Liver (tissue), 9 donors: ENCODE measurements around the gene RARB. TPM values are rescaled to one million over a fixed set of nuclear protein-coding genes. Genes with fewer than 3 reads are reported as not detected.

Experiments used
- DNase-seq: peaks from one replicate; pipeline ENCODE4 v3.0.0-alpha.2; 2017; ENCODE audit warnings: low spot score
- H3K27ac ChIP-seq, 2 donors: one replicate each; pipeline ENCODE4 v1.7.0; 2013; ENCODE audit warnings: inconsistent platforms in 2 of 2, low read length in 2 of 2, control low read depth in 1 of 2, low read depth in 1 of 2, mild to moderate bottlenecking in 1 of 2
- H3K27me3 ChIP-seq, 4 donors: one replicate each; pipeline versions ENCODE4 v1.6.1 to v1.7.0; 2013; ENCODE audit warnings: low read length in 3 of 4, inconsistent platforms in 1 of 4, mild to moderate bottlenecking in 1 of 4, moderate library complexity in 1 of 4; ENCODE audit not compliant: control insufficient read depth in 4 of 4, insufficient read depth in 4 of 4
- H3K36me3 ChIP-seq, 4 donors: one replicate each; pipeline versions ENCODE4 v1.6.1 to v1.7.0; 2013; ENCODE audit warnings: low read length in 3 of 4, mild to moderate bottlenecking in 3 of 4, low read depth in 1 of 4, moderate library complexity in 1 of 4; ENCODE audit not compliant: control insufficient read depth in 4 of 4, insufficient read depth in 3 of 4
- H3K4me1 ChIP-seq, 4 donors: one replicate each; pipeline versions ENCODE4 v1.6.1 to v1.7.0; 2013; ENCODE audit warnings: low read length in 3 of 4, mild to moderate bottlenecking in 3 of 4, moderate library complexity in 1 of 4; ENCODE audit not compliant: control insufficient read depth in 4 of 4, insufficient read depth in 4 of 4
- H3K4me3 ChIP-seq, 3 donors: one replicate each; pipeline versions ENCODE4 v1.6.1 to v1.7.0; 2013; ENCODE audit warnings: low read length in 3 of 3, control low read depth in 1 of 3, low read depth in 1 of 3, mild to moderate bottlenecking in 1 of 3
- H3K9ac ChIP-seq, 2 donors: one replicate each; pipeline ENCODE4 v1.7.0; 2013; ENCODE audit warnings: low read length in 2 of 2, mild to moderate bottlenecking in 2 of 2, moderate library complexity in 2 of 2, control low read depth in 1 of 2, low read depth in 1 of 2
- H3K9me3 ChIP-seq, 4 donors: one replicate each; pipeline versions ENCODE4 v1.6.1 to v1.7.0; 2013; ENCODE audit warnings: low read length in 3 of 4; ENCODE audit not compliant: control insufficient read depth in 4 of 4
- EGR1 ChIP-seq, 2 donors: IDR thresholded peaks; 2 replicates each; pipeline ENCODE4 v1.6.1; 2016 to 2018; ENCODE audit warnings: antibody characterized with exemption in 2 of 2, low read depth in 2 of 2
- FOXA2 ChIP-seq: IDR thresholded peaks from 2 replicates; pipeline ENCODE4 v1.6.1; 2016; ENCODE audit warnings: antibody characterized with exemption
- GABPA ChIP-seq, 2 donors: IDR thresholded peaks in 1 of 2; conservative IDR thresholded peaks in 1 of 2; 2 replicates each; pipeline ENCODE4 v1.6.1; 2016; ENCODE audit warnings: antibody characterized with exemption in 2 of 2, mild to moderate bottlenecking in 1 of 2, moderate library complexity in 1 of 2
- HNF4A ChIP-seq, 2 donors: conservative IDR thresholded peaks; 2 replicates each; pipeline ENCODE4 v1.6.1; 2016; ENCODE audit warnings: antibody characterized with exemption in 2 of 2, mild to moderate bottlenecking in 2 of 2
- HNF4G ChIP-seq: IDR thresholded peaks from 2 replicates; pipeline ENCODE4 v1.6.1; 2016; ENCODE audit warnings: antibody characterized with exemption
- JUND ChIP-seq, 2 donors: IDR thresholded peaks; 2 replicates each; pipeline ENCODE4 v1.6.1; 2016; ENCODE audit warnings: antibody characterized with exemption in 2 of 2
- NR2F2 ChIP-seq: IDR thresholded peaks from 2 replicates; pipeline ENCODE4 v1.6.1; 2016; ENCODE audit warnings: antibody characterized with exemption
- RXRA ChIP-seq, 2 donors: IDR thresholded peaks; 2 replicates each; pipeline ENCODE4 v1.6.1; 2017 to 2018; ENCODE audit warnings: antibody characterized with exemption in 2 of 2, mild to moderate bottlenecking in 1 of 2
- TAF1 ChIP-seq: conservative IDR thresholded peaks from 2 replicates; pipeline ENCODE4 v1.6.1; 2016; ENCODE audit warnings: antibody characterized with exemption, mild to moderate bottlenecking
- YY1 ChIP-seq: IDR thresholded peaks from 2 replicates; pipeline ENCODE4 v1.6.1; 2016; ENCODE audit warnings: antibody characterized with exemption, mild to moderate bottlenecking
- WGBS: extraction: QIAGEN DNeasy Blood & Tissue Kit; methylation state at CpG from one replicate; pipeline ENCODE4 v1.1.7; 2013; 5-methylcytosine and 5-hydroxymethylcytosine counted together
- polyA plus RNA-seq, 2 donors: library from polyadenylated mRNA; stranded (reverse) in 1 of 2; unstranded in 1 of 2; fragments of 200-250 nt in 1 of 2; fragments of >200 nt in 1 of 2; fragmentation: Nextera tagmentation in 1 of 2; extraction: Ambion mirVana in 1 of 2; gene quantifications; one replicate each; pipeline versions ENCODE4 v1.2.1 to v1.2.3, GENCODE V29; 2013 to 2015
- total RNA-seq, 2 donors: library from RNA; depleted of rRNA; stranded (reverse); fragments of >200 nt; gene quantifications; one replicate each; pipeline ENCODE4 v1.2.3, GENCODE V29; 2014
- TF ChIP-seq, protein P1 (sequence below): IDR thresholded peaks from 2 replicates; pipeline ENCODE4 v1.6.1; 2016; ENCODE audit warnings: antibody characterized with exemption, mild to moderate bottlenecking
- TF ChIP-seq, protein P2 (sequence below): IDR thresholded peaks from 2 replicates; pipeline ENCODE4 v1.6.1; 2016; ENCODE audit warnings: antibody characterized with exemption
- TF ChIP-seq, protein P3 (sequence below): IDR thresholded peaks from 2 replicates; pipeline ENCODE4 v1.6.1; 2016; ENCODE audit warnings: antibody characterized with exemption
- TF ChIP-seq, protein P4 (sequence below): IDR thresholded peaks from 2 replicates; pipeline ENCODE4 v1.6.1; 2016; ENCODE audit warnings: antibody characterized with exemption
- TF ChIP-seq, protein P5 (sequence below): fragments of 150-350 bp; IDR thresholded peaks from 2 replicates; pipeline ENCODE4 v1.5.1; 2017; ENCODE audit warnings: improper control_type of control experiment, low read depth, low read length; ENCODE audit not compliant: missing input control
- donor health status: healthy.
- donor health status: healthy.
- donor health status: healthy.
- donor health status: healthy.
- donor health status: healthy.

The RARB gene
- total and polyA plus RNA-seq, 4 donors: 2.1 to 3.3 (median 2.3) TPM

DNA sequence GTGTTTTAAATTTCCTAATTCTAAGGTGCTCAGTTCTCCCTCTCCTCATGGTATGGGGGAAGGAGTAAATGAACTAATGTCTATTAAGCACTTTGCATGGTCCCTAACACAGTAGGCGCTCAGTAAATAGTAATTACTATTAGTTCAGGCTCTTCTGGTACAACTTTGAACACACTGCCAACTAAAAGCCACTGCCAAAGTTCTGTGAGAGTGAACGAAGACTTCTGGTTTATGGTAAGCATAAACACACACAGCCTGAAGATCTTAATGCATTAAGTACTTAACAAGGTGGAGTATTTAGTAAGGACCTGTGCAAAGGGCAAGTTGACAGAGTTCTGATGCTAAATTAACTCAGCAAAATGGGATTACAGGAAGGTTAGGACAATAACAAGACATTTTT, 24.7 kb downstream of the RARB start:
- Histone ChIP-seq H3K9ac (no peak overlapping the region), H3K27me3 (no peaks in the 10 kb centered on the region), H3K9me3 (no peaks in the 10 kb centered on the region), H3K27ac (no peak overlapping the region), H3K4me1 (peaks cover 1 to 15% (median 7%) of the 10 kb centered on the region in 4 donors), H3K36me3 (no peaks in the 10 kb centered on the region), H3K4me3 (no peak overlapping the region)
- 86% methylated on average over 2 of the region's 2 CpGs for WGBS
- no peak for TF ChIP-seq GABPA (IDR thresholded peaks at IDR 0.05 in 1 of 2, conservative IDR thresholded peaks at IDR 0.05 in 1 of 2)
- TF ChIP-seq, protein P1, sequence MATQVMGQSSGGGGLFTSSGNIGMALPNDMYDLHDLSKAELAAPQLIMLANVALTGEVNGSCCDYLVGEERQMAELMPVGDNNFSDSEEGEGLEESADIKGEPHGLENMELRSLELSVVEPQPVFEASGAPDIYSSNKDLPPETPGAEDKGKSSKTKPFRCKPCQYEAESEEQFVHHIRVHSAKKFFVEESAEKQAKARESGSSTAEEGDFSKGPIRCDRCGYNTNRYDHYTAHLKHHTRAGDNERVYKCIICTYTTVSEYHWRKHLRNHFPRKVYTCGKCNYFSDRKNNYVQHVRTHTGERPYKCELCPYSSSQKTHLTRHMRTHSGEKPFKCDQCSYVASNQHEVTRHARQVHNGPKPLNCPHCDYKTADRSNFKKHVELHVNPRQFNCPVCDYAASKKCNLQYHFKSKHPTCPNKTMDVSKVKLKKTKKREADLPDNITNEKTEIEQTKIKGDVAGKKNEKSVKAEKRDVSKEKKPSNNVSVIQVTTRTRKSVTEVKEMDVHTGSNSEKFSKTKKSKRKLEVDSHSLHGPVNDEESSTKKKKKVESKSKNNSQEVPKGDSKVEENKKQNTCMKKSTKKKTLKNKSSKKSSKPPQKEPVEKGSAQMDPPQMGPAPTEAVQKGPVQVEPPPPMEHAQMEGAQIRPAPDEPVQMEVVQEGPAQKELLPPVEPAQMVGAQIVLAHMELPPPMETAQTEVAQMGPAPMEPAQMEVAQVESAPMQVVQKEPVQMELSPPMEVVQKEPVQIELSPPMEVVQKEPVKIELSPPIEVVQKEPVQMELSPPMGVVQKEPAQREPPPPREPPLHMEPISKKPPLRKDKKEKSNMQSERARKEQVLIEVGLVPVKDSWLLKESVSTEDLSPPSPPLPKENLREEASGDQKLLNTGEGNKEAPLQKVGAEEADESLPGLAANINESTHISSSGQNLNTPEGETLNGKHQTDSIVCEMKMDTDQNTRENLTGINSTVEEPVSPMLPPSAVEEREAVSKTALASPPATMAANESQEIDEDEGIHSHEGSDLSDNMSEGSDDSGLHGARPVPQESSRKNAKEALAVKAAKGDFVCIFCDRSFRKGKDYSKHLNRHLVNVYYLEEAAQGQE: no peak
- TF ChIP-seq NR2F2: no peak
- no peak for TF ChIP-seq FOXA2
- TF ChIP-seq, protein P2, sequence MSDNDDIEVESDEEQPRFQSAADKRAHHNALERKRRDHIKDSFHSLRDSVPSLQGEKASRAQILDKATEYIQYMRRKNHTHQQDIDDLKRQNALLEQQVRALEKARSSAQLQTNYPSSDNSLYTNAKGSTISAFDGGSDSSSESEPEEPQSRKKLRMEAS: no peak
- DNase-seq: no peak

DNA sequence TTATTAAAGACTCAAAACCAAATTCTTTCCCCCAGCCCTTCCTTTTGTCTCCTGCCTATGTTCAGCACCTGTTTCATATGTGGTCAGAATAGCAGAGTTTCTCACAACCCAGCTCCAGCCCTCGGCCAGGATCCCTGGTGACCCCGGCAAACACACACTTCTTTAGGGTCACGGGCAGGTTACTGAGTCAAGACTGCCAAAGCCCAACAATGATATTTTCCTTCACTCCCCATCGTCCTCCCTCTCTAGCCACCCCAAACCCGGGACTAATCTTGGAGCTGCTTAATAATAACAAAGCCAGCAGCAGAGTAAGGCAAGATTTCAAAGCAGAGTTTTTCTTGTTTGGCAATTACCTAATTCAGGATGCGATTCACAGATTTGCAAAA, 25.5 kb downstream of the RARB start:
- Histone ChIP-seq H3K4me3 (no peak overlapping the region), H3K9me3 (no peaks in the 10 kb centered on the region), H3K27ac (no peak overlapping the region), H3K9ac (no peak overlapping the region), H3K27me3 (no peaks in the 10 kb centered on the region), H3K36me3 (no peaks in the 10 kb centered on the region), H3K4me1 (peaks cover 3 to 12% (median 7%) of the 10 kb centered on the region in 4 donors)
- WGBS: 79% methylated on average over 6 of the region's 6 CpGs
- DNase-seq: no peak
- no peak for TF ChIP-seq NR2F2
- TF ChIP-seq GABPA (IDR thresholded peaks at IDR 0.05 in 1 of 2, conservative IDR thresholded peaks at IDR 0.05 in 1 of 2): no peak
- no peak for TF ChIP-seq HNF4A (conservative IDR thresholded peaks at IDR 0.05)
- no peak for TF ChIP-seq JUND (IDR thresholded peaks at IDR 0.05)
- TF ChIP-seq, protein P3, sequence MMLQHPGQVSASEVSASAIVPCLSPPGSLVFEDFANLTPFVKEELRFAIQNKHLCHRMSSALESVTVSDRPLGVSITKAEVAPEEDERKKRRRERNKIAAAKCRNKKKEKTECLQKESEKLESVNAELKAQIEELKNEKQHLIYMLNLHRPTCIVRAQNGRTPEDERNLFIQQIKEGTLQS: no peak
- TF ChIP-seq, protein P2: no peak
- TF ChIP-seq YY1: no peak
- TF ChIP-seq TAF1: no peak
- TF ChIP-seq FOXA2: no peak
- TF ChIP-seq, protein P4, sequence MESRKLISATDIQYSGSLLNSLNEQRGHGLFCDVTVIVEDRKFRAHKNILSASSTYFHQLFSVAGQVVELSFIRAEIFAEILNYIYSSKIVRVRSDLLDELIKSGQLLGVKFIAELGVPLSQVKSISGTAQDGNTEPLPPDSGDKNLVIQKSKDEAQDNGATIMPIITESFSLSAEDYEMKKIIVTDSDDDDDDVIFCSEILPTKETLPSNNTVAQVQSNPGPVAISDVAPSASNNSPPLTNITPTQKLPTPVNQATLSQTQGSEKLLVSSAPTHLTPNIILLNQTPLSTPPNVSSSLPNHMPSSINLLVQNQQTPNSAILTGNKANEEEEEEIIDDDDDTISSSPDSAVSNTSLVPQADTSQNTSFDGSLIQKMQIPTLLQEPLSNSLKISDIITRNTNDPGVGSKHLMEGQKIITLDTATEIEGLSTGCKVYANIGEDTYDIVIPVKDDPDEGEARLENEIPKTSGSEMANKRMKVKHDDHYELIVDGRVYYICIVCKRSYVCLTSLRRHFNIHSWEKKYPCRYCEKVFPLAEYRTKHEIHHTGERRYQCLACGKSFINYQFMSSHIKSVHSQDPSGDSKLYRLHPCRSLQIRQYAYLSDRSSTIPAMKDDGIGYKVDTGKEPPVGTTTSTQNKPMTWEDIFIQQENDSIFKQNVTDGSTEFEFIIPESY: no peak
- TF ChIP-seq HNF4G: no peak
- no peak for TF ChIP-seq EGR1 (IDR thresholded peaks at IDR 0.05; ENCODE audit: low read depth in 2 of 2)
- TF ChIP-seq, protein P5, sequence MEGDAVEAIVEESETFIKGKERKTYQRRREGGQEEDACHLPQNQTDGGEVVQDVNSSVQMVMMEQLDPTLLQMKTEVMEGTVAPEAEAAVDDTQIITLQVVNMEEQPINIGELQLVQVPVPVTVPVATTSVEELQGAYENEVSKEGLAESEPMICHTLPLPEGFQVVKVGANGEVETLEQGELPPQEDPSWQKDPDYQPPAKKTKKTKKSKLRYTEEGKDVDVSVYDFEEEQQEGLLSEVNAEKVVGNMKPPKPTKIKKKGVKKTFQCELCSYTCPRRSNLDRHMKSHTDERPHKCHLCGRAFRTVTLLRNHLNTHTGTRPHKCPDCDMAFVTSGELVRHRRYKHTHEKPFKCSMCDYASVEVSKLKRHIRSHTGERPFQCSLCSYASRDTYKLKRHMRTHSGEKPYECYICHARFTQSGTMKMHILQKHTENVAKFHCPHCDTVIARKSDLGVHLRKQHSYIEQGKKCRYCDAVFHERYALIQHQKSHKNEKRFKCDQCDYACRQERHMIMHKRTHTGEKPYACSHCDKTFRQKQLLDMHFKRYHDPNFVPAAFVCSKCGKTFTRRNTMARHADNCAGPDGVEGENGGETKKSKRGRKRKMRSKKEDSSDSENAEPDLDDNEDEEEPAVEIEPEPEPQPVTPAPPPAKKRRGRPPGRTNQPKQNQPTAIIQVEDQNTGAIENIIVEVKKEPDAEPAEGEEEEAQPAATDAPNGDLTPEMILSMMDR: no peak
- no peak for TF ChIP-seq RXRA (IDR thresholded peaks at IDR 0.05)
